ENCODE data around the gene MRPL11.

GRCh38 chr11:66462911-66463310, 24.3 kb upstream of the MRPL11 start:
- TF ChIP-seq CTCF (IDR thresholded peaks at IDR 0.05; ENCODE audit: low read depth, low read length), result no peak
- no peak for TF ChIP-seq EZH2phosphoT487 (IDR thresholded peaks at IDR 0.05; ENCODE audit: low read depth)
